Germinal center (tissue), 1 donor: ENCODE measurements around the gene ULK1.
"Not testable (repeated sequence)": the region's sequence is repeated elsewhere in the genome, so short reads cannot be mapped to it uniquely, and the experiment has no call there.

ENCODE experiments used
- DNase-seq: peaks from one replicate; pipeline ENCODE4 v3.0.0; 2012; ENCODE audit warnings: mixed read lengths, low spot score

Gene ULK1

DNA sequence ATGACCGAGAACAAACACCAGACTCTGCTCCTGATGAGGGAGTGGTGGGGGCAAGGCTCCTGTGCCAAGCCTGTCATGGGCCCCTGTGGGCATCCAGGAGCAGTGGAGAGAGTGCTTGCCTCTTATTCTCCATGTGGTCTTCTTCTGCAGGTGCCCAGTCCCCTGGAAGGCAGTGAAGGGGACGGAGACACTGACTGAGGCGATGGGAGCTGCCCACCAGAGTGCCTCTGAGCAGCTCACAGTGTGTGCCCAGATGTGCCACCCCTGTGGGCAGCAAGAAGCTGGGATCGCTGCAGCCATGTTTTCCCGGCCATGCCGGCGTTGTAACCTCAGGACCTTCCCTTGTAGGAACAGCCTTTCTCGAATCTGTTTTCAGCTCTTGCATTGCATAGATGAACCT lies 49.0 kb downstream of the ULK1 start:
- no peak for DNase-seq

DNA sequence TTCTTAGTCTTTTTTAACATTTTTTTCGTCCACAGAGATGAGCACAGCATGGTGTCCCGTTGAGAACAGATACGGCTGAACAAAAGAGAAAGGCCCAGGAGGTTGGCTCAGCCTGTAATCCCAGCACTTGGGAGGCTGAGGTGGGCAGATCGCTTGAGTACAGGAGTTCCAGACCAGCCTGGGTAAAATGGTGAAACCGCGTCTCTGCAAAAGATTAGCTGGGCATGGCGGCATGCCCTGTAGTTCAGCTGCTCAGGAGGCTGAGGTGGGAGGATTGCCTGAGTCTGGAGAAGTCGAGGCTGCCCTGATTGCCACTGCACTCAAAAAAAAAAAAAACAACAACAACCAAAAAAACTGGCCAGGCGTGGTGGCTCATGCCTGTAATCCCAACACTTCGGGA lies 49.5 kb downstream of the ULK1 start:
- DNase-seq: no peak

DNA sequence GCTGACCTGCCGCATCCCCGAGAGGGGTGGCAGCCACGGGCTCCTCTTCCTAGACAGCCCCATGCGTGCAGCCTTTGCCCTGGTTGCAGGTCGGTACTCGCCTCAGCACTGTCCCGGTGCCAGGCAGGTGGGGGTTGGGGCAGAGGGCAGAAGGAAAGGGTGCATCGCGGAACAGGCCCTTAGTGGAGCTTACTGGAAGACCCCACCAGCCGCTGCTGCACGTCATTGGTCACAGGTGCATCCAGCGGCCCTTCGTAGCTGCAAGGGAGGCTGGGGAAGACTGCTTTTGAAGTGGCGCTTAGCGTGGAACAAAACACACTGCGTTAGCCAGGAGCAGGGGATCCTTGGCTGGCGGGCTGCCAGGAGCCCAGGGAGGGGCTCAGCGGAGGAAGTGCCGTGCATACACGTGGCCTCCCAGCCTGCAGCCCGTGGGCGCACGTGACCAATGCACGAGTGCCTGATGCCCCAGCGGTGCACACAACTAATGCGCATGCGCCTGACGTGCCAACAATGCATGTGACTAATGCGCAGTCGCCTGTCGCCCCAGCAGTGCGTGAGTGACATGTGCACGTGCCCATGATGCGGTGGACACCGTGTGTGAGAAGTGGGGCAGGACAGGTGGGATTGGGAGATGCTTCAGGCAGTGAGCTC lies 50.3 kb downstream of the ULK1 start:
- DNase-seq: no peak

DNA sequence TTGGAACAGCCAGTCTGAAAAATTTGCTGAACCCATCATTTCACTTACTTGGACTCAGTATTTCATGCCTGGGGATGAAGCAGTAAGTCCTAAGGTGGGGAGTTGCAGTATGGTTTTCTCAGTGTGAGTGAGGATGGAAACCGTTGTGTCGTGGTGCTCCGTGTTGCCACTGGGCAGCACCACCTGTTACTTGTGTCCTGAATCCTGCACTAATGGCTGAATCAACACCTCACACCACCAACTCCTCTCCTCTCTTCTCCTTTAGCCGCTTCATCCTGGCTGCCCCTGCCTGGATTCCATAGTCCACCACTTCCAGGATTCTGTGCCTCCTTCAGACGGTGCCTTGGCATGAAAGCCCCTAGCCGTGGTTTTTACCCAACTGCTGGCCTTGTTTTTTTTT lies 52.3 kb downstream of the ULK1 start:
- no peak for DNase-seq

DNA sequence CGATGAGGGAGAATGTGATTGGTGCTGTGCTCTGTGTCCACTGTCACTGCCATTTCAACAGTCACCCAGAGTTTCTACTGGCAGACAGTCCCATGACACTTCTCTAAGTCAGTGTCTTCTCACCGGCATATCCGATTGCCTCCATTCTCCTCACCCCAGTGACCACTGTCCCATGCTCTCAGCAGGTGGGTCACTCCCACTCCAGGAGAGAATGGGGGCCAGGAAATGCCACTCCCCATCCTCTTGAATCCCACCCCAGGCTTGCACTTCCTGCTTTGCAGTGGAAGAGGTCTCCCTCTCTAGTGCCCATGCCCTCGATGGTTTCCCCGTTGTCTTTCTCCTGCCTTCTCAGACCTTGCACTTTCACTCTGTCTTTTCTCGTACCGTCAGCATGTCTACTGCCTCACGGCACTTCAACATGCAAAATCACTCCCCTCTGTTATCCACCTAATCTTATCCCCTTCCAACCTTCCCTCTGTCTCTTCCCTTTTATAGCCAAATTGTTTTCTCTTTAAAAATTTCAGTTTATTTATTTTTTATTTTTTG lies 53.1 kb downstream of the ULK1 start:
- no peak for DNase-seq

DNA sequence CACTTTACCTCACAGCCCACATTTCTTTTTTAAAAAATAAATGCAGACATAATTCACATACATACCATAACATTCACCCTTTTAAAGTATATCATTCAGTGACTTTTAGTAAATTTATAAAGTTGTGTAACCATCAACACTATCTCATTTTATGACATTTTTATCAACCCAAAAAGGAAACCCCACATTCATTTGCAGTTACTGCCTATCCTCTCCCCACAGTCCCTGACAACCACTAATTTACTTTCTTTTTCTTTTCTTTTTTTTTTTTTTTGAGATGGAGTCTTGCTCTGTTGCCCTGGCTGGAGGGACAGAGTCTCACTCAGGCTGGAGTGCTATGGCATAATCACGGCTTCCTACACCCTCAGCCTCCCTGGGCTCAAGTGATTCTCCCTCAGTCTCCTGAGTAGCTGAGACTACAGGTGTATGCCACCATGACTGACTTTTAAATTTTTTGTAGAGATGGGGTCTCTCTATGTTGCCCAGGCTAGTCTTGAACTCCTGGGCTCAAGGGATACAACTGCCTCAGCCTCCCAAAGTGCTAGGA lies 53.8 kb downstream of the ULK1 start:
- DNase-seq: no peak

DNA sequence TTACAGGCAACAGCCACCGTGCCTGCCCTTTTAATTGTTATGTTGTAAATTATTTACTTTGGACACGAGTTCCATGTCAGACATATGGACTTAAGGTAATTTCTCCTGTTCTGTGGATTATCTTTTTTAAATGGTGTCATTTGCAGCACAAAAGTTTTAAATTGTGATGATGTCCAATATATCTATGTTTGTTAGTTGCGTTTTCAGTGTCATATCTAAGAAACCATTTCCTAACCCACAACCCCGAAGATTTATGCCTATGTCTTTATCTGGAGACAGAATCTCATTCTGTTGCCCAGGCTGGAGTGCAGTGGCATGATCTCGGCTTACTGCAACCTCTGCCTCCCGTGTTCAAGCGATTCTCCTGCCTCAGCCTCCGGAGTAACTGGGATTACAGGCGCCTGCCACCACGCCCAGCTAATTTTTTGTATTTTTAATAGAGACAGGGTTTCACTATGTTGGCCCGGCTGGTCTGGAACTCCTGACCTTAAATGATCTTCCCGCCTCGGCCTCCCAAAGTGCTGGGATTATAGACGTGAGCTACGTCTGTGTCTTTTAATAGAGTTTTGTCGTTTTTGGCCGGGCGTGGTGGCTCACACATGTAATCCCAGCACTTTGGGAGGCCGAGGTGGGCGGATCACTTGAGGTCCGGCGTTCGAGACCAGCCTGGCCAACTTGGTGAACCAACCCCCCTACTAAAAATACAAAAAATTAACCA lies 54.5 kb downstream of the ULK1 start:
- not testable (repeated sequence) for DNase-seq

DNA sequence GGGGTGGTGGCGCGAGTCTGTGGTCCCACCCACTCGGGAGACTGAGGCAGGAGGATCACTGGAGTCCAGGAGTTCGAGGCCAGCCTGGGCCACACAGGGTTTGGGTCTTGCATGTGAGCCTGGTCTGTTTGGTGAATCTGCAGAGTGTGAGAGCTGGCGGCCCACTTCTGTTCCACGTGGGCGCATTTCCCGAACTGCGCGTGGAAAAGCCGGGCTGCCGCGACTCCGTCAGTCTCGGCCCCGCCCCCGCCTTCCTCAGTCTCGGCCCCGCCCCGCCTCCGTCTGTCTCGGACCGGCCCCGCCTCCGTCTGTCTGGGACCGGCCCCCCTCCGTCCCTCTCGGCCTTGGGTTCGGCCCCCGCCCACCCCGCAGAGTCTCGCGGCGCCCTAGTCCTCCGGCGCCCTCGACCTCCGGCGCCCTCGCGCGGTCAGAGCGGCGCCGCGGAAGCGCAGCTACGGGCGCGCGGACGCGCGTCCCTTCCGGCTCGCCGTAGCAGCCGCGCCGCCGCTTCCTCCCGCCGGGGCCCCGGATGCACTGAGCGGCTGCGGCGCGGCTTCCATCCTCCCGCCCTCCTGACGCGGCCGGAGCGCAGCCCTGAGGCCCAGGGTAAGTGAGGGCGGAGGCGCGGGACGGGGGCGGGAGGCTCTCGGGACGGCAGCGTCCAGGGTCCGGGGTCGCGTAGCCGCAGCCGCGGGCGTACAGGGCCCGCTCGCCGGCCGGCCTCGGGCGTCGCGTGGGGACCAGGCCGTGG lies 55.2 kb downstream of the ULK1 start, which contains the start of gene EP400:
Gene EP400 (plus strand): TSS at position 512 of the 751 bp plus-strand sequence. CDS start 10,678 bp downstream, outside the sequence.
- DNase-seq: peak; percentile 95

DNA sequence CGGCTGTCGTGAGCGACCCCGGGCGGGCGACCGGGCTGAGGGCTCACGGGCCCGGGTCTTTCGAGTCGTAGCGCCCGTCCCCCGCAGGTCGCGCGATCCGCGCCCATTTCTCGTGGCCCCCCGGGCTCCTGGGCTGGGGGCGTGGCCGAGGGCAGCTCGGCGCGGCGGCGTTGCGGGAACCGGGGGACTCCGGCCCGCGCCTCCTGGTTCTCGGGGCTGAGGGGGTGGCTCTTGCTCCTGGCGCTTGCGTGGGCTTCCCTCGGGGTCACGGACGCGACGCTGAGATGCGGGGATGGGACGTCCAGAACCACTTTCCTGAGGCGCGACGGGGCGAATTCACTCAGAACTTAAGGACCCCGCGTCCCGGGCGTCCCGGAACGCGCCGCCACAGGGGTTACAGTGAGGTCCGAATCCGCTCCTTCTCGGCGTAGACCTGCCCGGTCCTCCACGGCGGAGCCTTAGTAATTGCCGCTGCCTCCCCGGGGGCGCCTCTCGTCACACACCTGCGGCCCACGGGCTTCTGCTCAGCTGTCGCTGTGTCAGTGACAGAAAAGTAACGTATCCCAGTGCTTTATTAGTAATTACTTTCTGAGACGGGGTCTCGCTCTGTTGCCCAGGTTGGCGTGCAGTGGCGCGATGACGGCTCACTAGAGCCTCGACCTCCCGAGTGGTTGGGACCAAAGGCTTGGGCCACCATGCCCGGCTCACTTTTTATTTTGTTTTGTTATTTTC lies 55.9 kb downstream of the ULK1 start:
- peak; percentile 47 for DNase-seq

DNA sequence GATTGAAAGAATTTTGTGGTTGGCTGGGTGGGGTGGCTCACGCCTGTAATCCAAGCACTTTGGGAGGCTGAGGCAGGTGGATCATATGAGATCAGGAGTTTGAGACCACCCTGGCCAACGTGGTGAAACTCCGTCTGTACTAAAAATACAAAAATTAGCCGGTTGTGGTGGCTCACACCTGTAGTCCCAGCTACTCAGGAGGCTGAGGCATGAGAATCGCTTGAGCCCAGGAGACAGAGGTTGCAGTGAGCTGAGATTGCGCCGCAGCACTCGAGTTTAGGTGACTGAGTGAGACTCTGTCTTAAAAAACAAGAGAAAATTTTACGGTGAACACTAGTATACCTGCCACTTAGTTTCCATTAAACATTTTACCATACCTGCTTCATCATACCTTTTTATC lies 59.4 kb downstream of the ULK1 start:
- not testable (repeated sequence) for DNase-seq

DNA sequence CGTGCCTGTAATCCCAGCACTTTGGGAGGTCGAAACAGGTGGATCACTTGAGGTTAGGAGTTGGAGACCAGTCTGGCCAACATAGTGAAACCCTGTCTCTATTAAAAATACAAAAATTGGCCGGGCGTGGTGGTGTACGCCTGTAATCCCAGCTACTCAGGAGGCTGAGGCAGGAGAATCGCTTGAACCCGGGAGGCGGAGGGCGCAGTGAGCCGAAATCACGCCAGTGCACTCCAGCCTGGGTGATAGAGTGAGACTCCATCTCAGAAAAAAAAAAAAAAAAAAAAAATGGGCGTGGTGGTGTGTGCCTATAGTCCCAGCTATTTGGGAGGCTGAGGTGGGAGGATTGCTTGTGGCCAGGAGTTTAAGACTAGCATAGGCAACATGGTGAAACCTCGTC lies 60.0 kb downstream of the ULK1 start:
- DNase-seq: not testable (repeated sequence)

DNA sequence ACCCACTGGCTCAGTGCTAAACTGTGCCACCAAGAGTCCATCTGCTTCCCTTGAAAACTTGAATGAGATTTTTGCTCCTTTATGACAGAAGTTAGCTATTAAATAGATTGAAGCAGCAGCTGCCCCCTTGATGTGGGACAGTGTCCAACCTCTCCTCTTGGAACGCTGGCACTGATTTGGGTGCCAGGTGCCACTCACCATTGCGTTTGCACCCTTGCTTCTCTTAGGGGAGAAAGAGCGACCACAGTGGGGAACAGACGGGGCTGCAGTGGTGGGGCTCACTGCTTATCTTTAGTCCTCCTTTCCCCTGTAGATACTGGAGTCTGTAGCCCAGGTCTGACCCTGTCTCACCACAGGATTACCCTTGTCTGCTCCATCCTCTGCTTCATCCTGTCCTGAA lies 64.7 kb downstream of the ULK1 start:
- no peak for DNase-seq

DNA sequence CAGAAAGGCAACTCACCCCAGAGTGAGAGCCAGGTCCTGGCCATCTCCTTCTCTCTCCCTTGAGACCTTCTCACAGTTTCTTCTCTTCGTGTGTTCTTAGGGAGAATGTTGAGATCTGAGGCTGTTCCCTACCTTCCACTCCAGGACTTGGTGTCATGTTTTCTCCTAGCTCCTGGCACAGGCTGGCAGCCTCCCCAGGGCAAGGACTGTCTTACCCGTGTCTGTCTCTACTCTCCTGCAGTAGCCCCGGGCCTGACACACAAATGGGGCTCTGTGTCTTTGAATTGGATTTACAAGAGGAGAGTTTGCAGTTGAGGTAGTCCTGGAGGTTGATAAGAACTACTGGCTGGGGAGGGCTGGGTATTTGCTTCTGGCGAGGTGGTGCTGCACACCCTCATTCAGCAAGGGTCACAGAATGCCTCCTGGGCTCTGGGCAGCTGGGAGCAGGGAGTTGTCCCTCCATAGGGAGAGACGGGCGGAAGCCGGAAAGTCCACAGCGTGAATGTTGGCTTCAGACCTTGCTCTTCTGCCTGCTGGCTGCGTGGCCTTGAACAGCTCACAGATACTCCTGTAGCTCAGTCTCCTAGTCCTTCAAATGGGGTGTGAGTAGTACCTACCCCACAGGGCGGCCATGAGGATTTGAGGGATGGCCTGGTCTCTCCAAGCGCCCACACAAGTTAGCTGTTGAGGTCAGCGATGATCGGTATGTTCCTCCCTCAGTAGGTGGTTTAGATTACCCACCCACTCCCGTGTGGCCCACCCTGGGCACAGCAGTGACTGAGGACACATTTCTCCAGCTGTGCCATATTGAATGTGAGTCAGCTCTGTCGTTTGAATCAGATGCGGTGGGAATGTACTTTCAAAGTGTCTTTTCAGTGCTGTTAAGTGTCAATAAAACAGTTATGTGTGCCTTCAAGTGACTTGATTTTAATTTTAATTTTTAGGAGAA lies 65.5 kb downstream of the ULK1 start:
- DNase-seq: no peak

DNA sequence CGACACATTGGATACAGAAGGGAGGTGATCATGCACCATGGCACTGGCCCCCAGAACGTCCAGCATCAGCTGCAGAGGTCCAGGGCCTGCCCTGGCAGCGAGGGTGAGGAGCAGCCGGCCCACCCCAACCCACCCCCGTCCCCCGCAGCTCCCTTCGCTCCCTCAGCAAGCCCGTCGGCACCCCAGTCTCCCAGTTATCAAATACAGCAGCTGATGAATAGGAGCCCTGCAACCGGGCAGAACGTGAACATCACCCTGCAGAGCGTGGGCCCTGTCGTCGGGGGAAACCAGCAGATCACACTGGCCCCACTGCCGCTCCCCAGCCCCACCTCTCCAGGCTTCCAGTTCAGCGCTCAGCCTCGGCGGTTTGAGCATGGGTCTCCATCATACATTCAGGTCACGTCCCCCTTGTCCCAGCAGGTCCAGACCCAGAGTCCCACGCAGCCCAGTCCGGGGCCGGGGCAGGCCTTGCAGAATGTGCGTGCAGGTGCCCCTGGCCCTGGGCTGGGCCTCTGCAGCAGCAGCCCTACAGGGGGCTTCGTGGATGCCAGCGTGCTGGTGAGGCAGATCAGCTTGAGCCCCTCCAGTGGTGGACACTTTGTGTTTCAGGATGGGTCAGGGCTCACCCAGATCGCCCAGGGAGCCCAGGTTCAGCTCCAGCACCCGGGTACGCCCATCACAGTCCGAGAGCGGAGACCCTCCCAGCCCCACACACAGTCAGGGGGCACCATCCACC lies 66.3 kb downstream of the ULK1 start:
- DNase-seq: not testable (repeated sequence)

DNA sequence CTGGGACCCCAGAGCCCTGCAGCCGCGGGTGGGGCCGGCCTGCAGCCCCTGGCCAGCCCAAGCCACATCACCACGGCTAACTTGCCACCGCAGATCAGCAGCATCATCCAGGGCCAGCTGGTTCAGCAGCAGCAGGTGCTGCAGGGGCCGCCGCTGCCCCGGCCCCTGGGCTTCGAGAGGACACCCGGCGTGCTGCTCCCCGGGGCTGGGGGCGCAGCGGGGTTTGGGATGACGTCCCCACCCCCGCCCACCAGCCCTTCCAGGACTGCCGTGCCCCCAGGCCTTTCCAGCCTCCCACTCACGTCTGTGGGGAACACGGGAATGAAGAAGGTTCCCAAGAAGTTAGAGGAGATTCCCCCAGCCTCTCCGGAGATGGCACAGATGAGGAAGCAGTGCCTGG lies 66.9 kb downstream of the ULK1 start:
- not testable (repeated sequence) for DNase-seq

DNA sequence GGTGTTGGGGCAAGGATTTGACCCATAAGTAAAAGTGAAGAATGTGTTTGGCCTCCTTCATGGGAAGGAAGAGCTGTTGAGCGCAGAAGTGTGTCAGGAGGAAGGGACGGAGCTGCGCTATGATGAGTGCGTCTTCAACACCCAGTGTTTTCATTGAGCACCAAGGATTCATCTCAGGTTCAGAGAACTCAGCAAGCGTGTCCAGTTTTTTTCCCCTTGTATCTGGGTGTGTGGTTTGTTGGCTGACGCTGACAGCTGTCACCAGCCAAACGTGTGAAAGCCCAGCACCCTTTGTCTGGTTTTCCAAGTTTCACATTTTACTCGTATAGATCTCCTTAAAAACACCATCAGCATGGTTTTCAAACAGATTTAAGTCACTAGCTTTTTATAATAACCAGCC lies 67.6 kb downstream of the ULK1 start:
- no peak for DNase-seq

DNA sequence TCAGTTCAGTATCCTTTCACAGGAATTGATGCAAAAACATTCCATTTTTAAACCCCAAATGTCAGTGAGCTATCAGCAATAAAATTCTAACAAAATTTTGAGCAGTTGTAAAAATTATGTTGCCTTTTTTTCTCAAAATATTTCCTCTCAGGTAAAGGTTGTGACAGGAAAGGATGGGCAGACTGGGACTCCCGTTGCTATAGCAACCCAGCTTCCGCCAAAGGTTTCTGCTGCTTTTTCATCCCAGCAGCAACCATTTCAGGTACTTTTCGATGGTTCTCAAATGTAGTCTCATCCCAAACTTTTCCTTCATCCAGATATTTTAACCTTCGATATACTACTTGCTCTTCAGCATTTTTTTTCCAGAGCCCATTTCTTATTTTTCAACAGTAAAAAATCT lies 69.0 kb downstream of the ULK1 start:
- no peak for DNase-seq

DNA sequence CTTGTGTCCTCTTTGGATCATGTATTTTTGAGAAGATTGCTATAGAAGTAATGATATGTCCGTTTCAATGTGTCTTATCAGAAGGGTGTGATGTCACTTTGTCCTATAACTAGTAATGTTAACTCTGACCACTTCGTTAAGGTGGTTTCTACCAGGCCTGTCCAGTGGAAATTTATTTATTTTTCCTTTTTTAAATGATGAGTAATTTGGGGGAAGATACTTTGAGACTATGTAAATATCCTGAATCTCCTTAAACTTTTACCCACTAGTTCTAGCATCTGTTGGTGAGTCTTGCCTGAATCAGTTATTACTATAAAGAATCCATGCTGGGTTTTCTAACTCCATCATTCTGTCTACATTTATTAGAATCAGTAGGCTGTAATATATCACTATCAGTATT lies 70.7 kb downstream of the ULK1 start:
- no peak for DNase-seq

DNA sequence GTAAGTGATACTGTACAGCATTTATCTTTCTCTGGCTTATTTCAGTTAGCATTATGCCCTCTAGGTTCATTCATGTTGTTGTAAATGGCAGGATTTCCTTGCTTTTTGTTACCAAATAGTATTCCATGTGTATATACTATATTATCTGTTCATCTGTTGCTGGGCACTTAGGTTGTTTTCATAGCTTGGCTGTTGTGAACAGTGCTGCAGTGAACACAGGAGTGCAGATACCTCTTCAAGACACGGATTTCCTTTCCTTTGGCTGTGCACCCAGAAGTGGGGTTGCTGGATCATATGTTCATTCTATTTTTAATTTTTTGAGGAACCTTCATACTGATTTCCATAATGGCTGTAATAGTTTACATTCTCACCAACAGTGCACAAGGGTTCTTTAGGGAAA lies 76.8 kb downstream of the ULK1 start:
- no peak for DNase-seq
